ENCODE measurements around the gene ZNF511. TPM values are rescaled to one million over a fixed set of nuclear protein-coding genes. Genes with fewer than 3 reads are reported as not detected.
A peak's percentile ranks its signal among the peaks of the same experiment; 100 is the strongest.

Gene ZNF511
- total RNA-seq, 1 donor from 2014 or later = 87.2 TPM

GRCh38 chr10:133277993-133278576 is 30.6 kb upstream of the ZNF511 start:
- intact Hi-C loops (cut with micrococcal nuclease) = loop anchor here (5.0 kb wide), 1 partner anchor 79 kb away; the partner anchor contains the start of gene FUOM
- Mint-ChIP-seq H3K27ac (peak overlapping the region; percentile 88), H3K27me3 (no peaks in the 10 kb centered on the region), H3K36me3 (ENCODE audit: low read depth) (peaks cover 21% of the 10 kb centered on the region), H3K4me3 (peak overlapping the region; percentile 79), H3K9me3 (no peaks in the 10 kb centered on the region), H3K4me1 (peaks cover 28% of the 10 kb centered on the region)
- DNase-seq = no peak

- Mint-ChIP-seq H3K4me1 (peaks cover 28% of the 10 kb centered on the region), H3K4me3 (peak overlapping the region; percentile 79), H3K36me3 (ENCODE audit: low read depth) (peaks cover 25% of the 10 kb centered on the region), H3K27me3 (no peaks in the 10 kb centered on the region), H3K27ac (peak overlapping the region; percentile 88), H3K9me3 (no peaks in the 10 kb centered on the region)
- peak; percentile 87 for DNase-seq
- intact Hi-C loops (cut with micrococcal nuclease) = loop anchor here (1.0 to 5.0 kb wide), 2 partner anchors 29 to 79 kb away; partner anchors contain the start of gene FUOM
Measured at GRCh38 chr10:133278577-133279265, 30.0 kb upstream of the ZNF511 start.

GRCh38 chr10:133279326-133280226 is 29.1 kb upstream of the ZNF511 start:
- H3K4me3 Mint-ChIP-seq = no peak overlapping the region
- H3K36me3 Mint-ChIP-seq (ENCODE audit: low read depth) = peaks cover 31% of the 10 kb centered on the region
- H3K9me3 Mint-ChIP-seq = no peaks in the 10 kb centered on the region
- H3K4me1 Mint-ChIP-seq = peaks cover 27% of the 10 kb centered on the region
- H3K27me3 Mint-ChIP-seq = no peaks in the 10 kb centered on the region
- H3K27ac Mint-ChIP-seq = no peak overlapping the region
- intact Hi-C loops (cut with micrococcal nuclease) = loop anchor here (1.0 to 5.0 kb wide), 2 partner anchors 28 to 78 kb away; partner anchors contain the start of gene FUOM
- no peak for DNase-seq

GRCh38 chr10:133280391-133281059 is 28.2 kb upstream of the ZNF511 start:
- H3K27ac Mint-ChIP-seq = no peak overlapping the region

GRCh38 chr10:133281084-133281483 is 27.6 kb upstream of the ZNF511 start:
- Mint-ChIP-seq H3K4me3 (no peak overlapping the region), H3K4me1 (peaks cover 19% of the 10 kb centered on the region), H3K27ac (no peak overlapping the region), H3K27me3 (no peaks in the 10 kb centered on the region), H3K36me3 (ENCODE audit: low read depth) (peaks cover 39% of the 10 kb centered on the region), H3K9me3 (no peaks in the 10 kb centered on the region)
- intact Hi-C loops (cut with micrococcal nuclease) = no loop called here
- no peak for DNase-seq

More at GRCh38 chr10:133280391-133281059, 28.2 kb upstream of the ZNF511 start:
- peaks cover 34% of the 10 kb centered on the region for H3K36me3 Mint-ChIP-seq (ENCODE audit: low read depth)
- H3K27me3 Mint-ChIP-seq = no peaks in the 10 kb centered on the region
- no peak overlapping the region for H3K4me3 Mint-ChIP-seq
- H3K4me1 Mint-ChIP-seq = peaks cover 22% of the 10 kb centered on the region
- no peak for DNase-seq
- no peaks in the 10 kb centered on the region for H3K9me3 Mint-ChIP-seq
- intact Hi-C loops (cut with micrococcal nuclease) = no loop called here

GRCh38 chr10:133281628-133282372 is 26.9 kb upstream of the ZNF511 start:
- H3K27me3 Mint-ChIP-seq = no peaks in the 10 kb centered on the region
- H3K9me3 Mint-ChIP-seq = no peaks in the 10 kb centered on the region
- intact Hi-C loops (cut with micrococcal nuclease) = no loop called here
- no peak overlapping the region for H3K4me3 Mint-ChIP-seq
- peaks cover 46% of the 10 kb centered on the region for H3K36me3 Mint-ChIP-seq (ENCODE audit: low read depth)
- H3K4me1 Mint-ChIP-seq = peaks cover 19% of the 10 kb centered on the region
- no peak overlapping the region for H3K27ac Mint-ChIP-seq
- DNase-seq = no peak

GRCh38 chr10:133282846-133283390 is 25.8 kb upstream of the ZNF511 start:
- no peaks in the 10 kb centered on the region for H3K27me3 Mint-ChIP-seq
- no peak for DNase-seq
- no peak overlapping the region for H3K4me3 Mint-ChIP-seq
- no peak overlapping the region for H3K27ac Mint-ChIP-seq
- H3K4me1 Mint-ChIP-seq = peaks cover 16% of the 10 kb centered on the region
- H3K36me3 Mint-ChIP-seq (ENCODE audit: low read depth) = peaks cover 53% of the 10 kb centered on the region
- H3K9me3 Mint-ChIP-seq = no peaks in the 10 kb centered on the region
- intact Hi-C loops (cut with micrococcal nuclease) = no loop called here

- Mint-ChIP-seq H3K27me3 (no peaks in the 10 kb centered on the region), H3K4me1 (peaks cover 6% of the 10 kb centered on the region), H3K27ac (no peak overlapping the region), H3K9me3 (no peaks in the 10 kb centered on the region), H3K4me3 (no peak overlapping the region), H3K36me3 (ENCODE audit: low read depth) (peaks cover 56% of the 10 kb centered on the region)
- intact Hi-C loops (cut with micrococcal nuclease) = no loop called here
- no peak for DNase-seq
Measured at GRCh38 chr10:133283931-133284330, 24.8 kb upstream of the ZNF511 start.

- Mint-ChIP-seq H3K4me3 (no peak overlapping the region), H3K9me3 (no peaks in the 10 kb centered on the region), H3K27me3 (no peaks in the 10 kb centered on the region), H3K4me1 (peaks cover 2% of the 10 kb centered on the region), H3K27ac (no peak overlapping the region), H3K36me3 (ENCODE audit: low read depth) (peaks cover 60% of the 10 kb centered on the region)
- intact Hi-C loops (cut with micrococcal nuclease) = no loop called here
- DNase-seq = no peak
Measured at GRCh38 chr10:133285217-133285616, 23.5 kb upstream of the ZNF511 start.

GRCh38 chr10:133286366-133286765 is 22.3 kb upstream of the ZNF511 start:
- intact Hi-C loops (cut with micrococcal nuclease) = no loop called here
- H3K36me3 Mint-ChIP-seq (ENCODE audit: low read depth) = peaks cover 64% of the 10 kb centered on the region
- no peak for DNase-seq
- H3K9me3 Mint-ChIP-seq = no peaks in the 10 kb centered on the region
- no peaks in the 10 kb centered on the region for H3K27me3 Mint-ChIP-seq
- peak overlapping the region; percentile 6 for H3K27ac Mint-ChIP-seq
- peaks cover 2% of the 10 kb centered on the region for H3K4me1 Mint-ChIP-seq
- no peak overlapping the region for H3K4me3 Mint-ChIP-seq

GRCh38 chr10:133287832-133288500 is 20.7 kb upstream of the ZNF511 start:
- Mint-ChIP-seq H3K4me1 (peaks cover 2% of the 10 kb centered on the region), H3K27me3 (no peaks in the 10 kb centered on the region), H3K36me3 (ENCODE audit: low read depth) (peaks cover 61% of the 10 kb centered on the region), H3K9me3 (no peaks in the 10 kb centered on the region), H3K27ac (no peak overlapping the region), H3K4me3 (no peak overlapping the region)
- intact Hi-C loops (cut with micrococcal nuclease) = no loop called here
- DNase-seq = no peak

GRCh38 chr10:133289761-133290160 is 19.0 kb upstream of the ZNF511 start:
- Mint-ChIP-seq H3K4me1 (peaks cover 2% of the 10 kb centered on the region), H3K9me3 (no peaks in the 10 kb centered on the region), H3K27me3 (no peaks in the 10 kb centered on the region), H3K27ac (no peak overlapping the region), H3K36me3 (ENCODE audit: low read depth) (peaks cover 62% of the 10 kb centered on the region), H3K4me3 (no peak overlapping the region)
- DNase-seq = no peak
- intact Hi-C loops (cut with micrococcal nuclease) = no loop called here
